Measurements from ENCODE around the gene ST7.

ST7 gene

GRCh38 chr7:117085769-117086463, 132.6 kb downstream of the ST7 start:
- peak; percentile 74 for DNase-seq (ENCODE audit: low read depth)

DNA sequence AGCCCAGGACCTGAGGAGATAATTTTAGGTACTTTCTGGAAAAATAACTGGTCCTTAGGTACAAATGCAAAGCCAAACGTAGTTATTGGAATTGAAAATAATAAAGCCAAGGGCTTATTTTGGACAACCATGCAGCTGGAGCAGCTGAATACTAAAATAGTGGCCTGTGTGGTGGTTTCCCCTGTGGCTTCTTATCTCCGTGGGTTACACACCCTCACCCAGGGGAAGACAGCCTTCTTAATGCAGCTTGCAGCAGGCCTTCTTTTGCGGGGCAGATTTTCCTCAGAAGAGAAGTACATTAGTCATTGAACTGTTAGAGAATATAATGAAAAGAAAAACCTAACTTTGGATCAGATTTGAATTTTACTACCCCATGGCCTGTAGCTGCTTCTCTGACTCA, 133.5 kb downstream of the ST7 start:
- no peak for DNase-seq (ENCODE audit: low read depth)
- no peak overlapping the region for H3K4me3 ChIP-seq (ENCODE audit: control insufficient read depth, low read depth, low read length)
- no peak for TF ChIP-seq CTCF (conservative IDR thresholded peaks at IDR 0.05; ENCODE audit: control insufficient read depth, insufficient read depth, low read depth, low read length)

More at GRCh38 chr7:117085769-117086463, 132.6 kb downstream of the ST7 start:
- H3K4me3 ChIP-seq (ENCODE audit: control insufficient read depth, low read depth, low read length) = no peak overlapping the region
- no peak for TF ChIP-seq CTCF (conservative IDR thresholded peaks at IDR 0.05; ENCODE audit: control insufficient read depth, insufficient read depth, low read depth, low read length)

- DNase-seq (ENCODE audit: low read depth) = no peak
- no peak overlapping the region for H3K4me3 ChIP-seq (ENCODE audit: control insufficient read depth, low read depth, low read length)
- TF ChIP-seq CTCF (conservative IDR thresholded peaks at IDR 0.05; ENCODE audit: control insufficient read depth, insufficient read depth, low read depth, low read length) = no peak
These were observed 134.5 kb downstream of the ST7 start for GRCh38 chr7:117087639-117088396.

- TF ChIP-seq CTCF (conservative IDR thresholded peaks at IDR 0.05; ENCODE audit: control insufficient read depth, insufficient read depth, low read depth, low read length) = no peak
- no peak overlapping the region for H3K4me3 ChIP-seq (ENCODE audit: control insufficient read depth, low read depth, low read length)
- no peak for DNase-seq (ENCODE audit: low read depth)
These were observed 135.4 kb downstream of the ST7 start for GRCh38 chr7:117088623-117089194.

DNA sequence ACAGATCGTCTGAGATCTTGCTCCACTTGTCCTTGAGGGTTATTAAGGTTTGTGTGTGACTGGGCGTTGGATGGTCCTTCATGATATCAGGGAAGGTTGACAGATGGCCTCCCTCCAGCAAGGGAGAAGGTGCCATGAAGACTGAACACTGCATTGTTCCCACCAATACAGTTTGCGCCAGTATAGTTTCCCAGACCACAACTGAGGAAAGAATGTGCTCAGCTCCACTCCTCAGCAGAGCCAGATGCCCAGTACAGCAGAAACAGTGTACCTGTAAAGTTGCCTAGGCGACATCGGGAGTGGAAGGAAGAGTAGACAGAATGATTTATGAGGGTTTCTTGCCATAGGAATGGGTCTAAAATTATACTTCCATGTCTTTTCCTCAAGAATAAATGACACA, 137.5 kb downstream of the ST7 start:
- no peak for TF ChIP-seq CTCF (conservative IDR thresholded peaks at IDR 0.05; ENCODE audit: control insufficient read depth, insufficient read depth, low read depth, low read length)
- no peak for DNase-seq (ENCODE audit: low read depth)
- no peak overlapping the region for H3K4me3 ChIP-seq (ENCODE audit: control insufficient read depth, low read depth, low read length)

DNA sequence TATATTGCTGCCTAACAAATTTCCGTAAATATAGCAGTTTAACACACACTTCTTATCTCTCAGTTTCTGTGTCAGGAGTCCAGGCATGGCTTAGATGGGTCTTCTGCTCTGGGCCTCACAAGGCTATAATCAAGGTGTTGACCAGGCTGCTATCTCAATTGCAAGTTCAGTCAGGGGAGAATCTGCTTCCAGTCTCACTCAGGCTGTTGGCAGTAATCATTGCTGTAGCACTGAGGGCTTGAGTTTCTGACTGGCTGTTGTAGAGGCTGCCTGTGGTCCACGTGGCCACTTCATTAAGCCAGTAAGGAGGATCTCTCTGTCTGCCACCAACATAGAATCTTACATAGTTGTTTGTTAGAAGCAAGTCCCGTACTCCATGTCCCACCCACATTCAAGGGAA, 138.4 kb downstream of the ST7 start:
- no peak for TF ChIP-seq CTCF (conservative IDR thresholded peaks at IDR 0.05; ENCODE audit: control insufficient read depth, insufficient read depth, low read depth, low read length)
- no peak overlapping the region for H3K4me3 ChIP-seq (ENCODE audit: control insufficient read depth, low read depth, low read length)
- DNase-seq (ENCODE audit: low read depth) = no peak
